Caki2 (cell line): Measurements from ENCODE around the gene FAM3C. TPM values are rescaled to one million over a fixed set of nuclear protein-coding genes. Genes with fewer than 3 reads are reported as not detected.

Source experiments
- DNase-seq: peaks from one replicate; pipeline ENCODE4 v3.0.0-alpha.2; 2015; ENCODE audit warnings: low read depth
- in situ Hi-C: cut with HindIII; loops from 2 replicates; pipeline ENCODE4 v1.10.0; 2016; ENCODE audit warnings: low sequenced_read_pairs, low pct_unique_long_range_greater_than_20kb, mixed read lengths
- total RNA-seq: library from RNA; depleted of rRNA; stranded (reverse); fragments of >200 nt; shearing (Covaris generic); gene quantifications from 2 replicates; pipeline ENCODE4 v1.2.3, GENCODE V29; 2014; ENCODE audit warnings: low replicate concordance

Gene FAM3C
- total RNA-seq, 1 experiment from 2014 or later = 46.2 TPM

- no peak for DNase-seq
- in situ Hi-C loops = no loop called here
Observed at GRCh38 chr7:121385800-121386179, 10.3 kb downstream of the FAM3C start.

- no peak for DNase-seq
- in situ Hi-C loops = no loop called here
Observed at GRCh38 chr7:121385056-121385799, 10.9 kb downstream of the FAM3C start.

GRCh38 chr7:121384265-121384664, 11.8 kb downstream of the FAM3C start:
- in situ Hi-C loops = no loop called here
- DNase-seq = no peak

- no peak for DNase-seq
- in situ Hi-C loops = no loop called here
Observed at GRCh38 chr7:121383235-121383910, 12.7 kb downstream of the FAM3C start.

GRCh38 chr7:121382473-121382872, 13.6 kb downstream of the FAM3C start:
- no peak for DNase-seq
- in situ Hi-C loops = no loop called here

- no peak for DNase-seq
- in situ Hi-C loops = no loop called here
Observed at GRCh38 chr7:121379930-121380329, 16.2 kb downstream of the FAM3C start.

GRCh38 chr7:121376979-121377378, 19.1 kb downstream of the FAM3C start:
- no peak for DNase-seq
- in situ Hi-C loops = no loop called here

GRCh38 chr7:121373177-121373576, 22.9 kb downstream of the FAM3C start:
- in situ Hi-C loops = no loop called here
- DNase-seq = no peak

- DNase-seq = no peak
- in situ Hi-C loops = no loop called here
Observed at GRCh38 chr7:121372376-121373010, 23.6 kb downstream of the FAM3C start.

GRCh38 chr7:121371883-121372282, 24.2 kb downstream of the FAM3C start:
- in situ Hi-C loops = no loop called here
- no peak for DNase-seq

GRCh38 chr7:121371367-121371766, 24.7 kb downstream of the FAM3C start:
- in situ Hi-C loops = no loop called here
- DNase-seq = no peak

GRCh38 chr7:121369462-121369861, 26.6 kb downstream of the FAM3C start:
- in situ Hi-C loops = no loop called here
- peak; percentile 52 for DNase-seq

GRCh38 chr7:121366852-121367431, 29.2 kb downstream of the FAM3C start:
- in situ Hi-C loops = no loop called here
- peak; percentile 48 for DNase-seq

GRCh38 chr7:121360564-121360963, 35.5 kb downstream of the FAM3C start:
- no peak for DNase-seq
- in situ Hi-C loops = no loop called here

GRCh38 chr7:121355574-121355973, 40.5 kb downstream of the FAM3C start:
- no peak for DNase-seq
- in situ Hi-C loops = no loop called here

GRCh38 chr7:121352323-121352722, 43.8 kb downstream of the FAM3C start:
- DNase-seq = no peak
- in situ Hi-C loops = no loop called here

- no peak for DNase-seq
- in situ Hi-C loops = no loop called here
Observed at GRCh38 chr7:121351682-121352081, 44.4 kb downstream of the FAM3C start.

GRCh38 chr7:121344497-121344896, 51.6 kb downstream of the FAM3C start:
- no peak for DNase-seq
- in situ Hi-C loops = no loop called here

- DNase-seq = no peak
- in situ Hi-C loops = no loop called here
Observed at GRCh38 chr7:121344093-121344492, 52.0 kb downstream of the FAM3C start.
